NCI-H2196 treated with DMSO at 0.1 percent for 48 hours (cell line): ENCODE measurements around the gene CD3D.

ENCODE experiments used
- DNase-seq: peaks from one replicate; lab custom pipeline; 2025; ENCODE audit not compliant: unreplicated experiment; lab: John Stamatoyannopoulos, UW

Gene CD3D

DNA sequence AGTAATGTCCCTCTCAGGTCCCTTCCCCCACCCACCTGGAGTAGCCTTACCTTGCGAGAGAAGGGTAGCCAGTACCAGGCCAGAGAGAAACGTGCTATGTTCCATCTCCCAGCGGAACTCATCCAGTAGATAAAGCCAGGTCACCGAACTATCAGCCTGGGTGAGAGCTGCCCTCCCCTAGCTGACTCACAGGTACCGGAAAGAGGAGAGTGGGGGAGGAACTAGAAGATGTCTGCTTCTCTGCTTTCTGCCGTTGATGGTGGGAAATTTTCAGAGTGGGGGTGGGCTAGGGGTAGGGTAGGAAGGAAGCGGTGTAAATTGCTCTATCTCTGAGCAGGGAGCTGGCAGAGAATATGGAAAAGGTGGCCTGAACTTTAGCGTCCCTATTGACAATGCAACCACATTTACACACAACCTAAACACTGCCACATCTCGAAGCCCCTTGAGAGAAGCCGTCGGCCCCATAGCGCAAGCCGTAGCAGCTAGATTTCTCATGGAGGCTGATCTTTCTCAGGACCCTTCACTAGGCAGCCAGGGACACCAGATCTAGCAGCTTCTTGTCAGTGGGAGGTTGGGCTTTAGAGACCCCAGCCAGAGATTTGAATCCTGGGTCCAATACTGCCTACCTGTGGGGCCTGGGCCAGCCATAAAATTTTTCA, at the start of gene CD3D:
CD3D (minus strand) TSS at position 203 of the 659 bp plus-strand sequence; CDS start at position 105, 98 bp downstream.
- no peak for DNase-seq

DNA sequence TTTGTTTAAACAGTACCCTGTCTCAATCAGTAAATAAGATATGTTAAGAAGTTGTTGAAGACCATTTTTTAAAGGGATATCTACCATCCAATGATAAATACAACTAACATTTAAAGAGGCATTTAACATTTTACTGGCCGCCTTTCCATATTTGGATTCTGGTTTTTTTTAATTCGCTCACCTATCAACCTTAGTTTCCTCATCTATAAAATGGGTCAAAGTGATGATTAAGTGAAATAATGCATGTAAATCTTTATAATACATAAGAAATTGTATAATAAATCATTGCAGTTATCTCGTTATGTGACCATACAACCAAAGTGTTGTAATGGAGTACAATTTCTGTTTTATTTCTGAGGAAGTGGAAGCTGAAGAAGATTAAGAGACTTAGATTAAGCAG, 41.2 kb upstream of the CD3D start:
- DNase-seq = no peak

DNA sequence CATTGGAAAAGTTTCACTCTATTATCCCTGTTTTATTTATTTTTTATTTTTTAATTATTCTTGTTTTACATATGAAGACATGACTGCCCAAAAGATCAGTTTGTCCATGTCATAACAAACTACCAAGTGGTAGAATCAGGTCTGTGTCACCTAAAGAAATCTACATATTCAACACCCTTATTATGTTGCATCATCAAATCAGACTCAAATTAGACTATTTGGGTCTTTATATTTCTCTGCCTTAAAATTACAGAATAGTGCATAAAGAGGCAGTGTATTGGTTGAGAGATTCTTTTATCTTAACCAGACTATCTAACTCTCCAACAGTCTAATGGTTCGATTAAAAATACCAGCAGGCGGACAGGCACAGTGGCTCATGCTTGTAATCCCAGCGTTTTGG, 40.4 kb upstream of the CD3D start:
- DNase-seq = no peak

DNA sequence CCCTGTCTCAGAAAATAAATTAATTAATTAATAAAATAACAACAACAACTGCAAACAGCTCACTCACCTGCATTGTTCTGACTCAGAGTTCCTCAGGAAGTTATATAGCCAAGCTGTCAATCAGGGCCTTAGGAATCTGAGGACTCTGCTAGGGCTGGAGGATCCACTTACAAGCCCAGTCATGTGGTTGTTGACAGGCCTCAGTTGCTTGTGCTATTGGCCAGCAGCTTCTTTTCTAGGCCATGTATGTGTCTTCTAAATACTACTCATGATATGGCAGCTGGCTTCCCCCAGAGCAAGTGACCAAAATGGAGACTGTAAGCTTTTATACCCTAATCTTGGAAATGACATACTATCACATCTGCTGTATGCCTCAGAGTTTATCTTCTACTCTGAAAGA, 38.1 kb upstream of the CD3D start:
- DNase-seq = no peak

DNA sequence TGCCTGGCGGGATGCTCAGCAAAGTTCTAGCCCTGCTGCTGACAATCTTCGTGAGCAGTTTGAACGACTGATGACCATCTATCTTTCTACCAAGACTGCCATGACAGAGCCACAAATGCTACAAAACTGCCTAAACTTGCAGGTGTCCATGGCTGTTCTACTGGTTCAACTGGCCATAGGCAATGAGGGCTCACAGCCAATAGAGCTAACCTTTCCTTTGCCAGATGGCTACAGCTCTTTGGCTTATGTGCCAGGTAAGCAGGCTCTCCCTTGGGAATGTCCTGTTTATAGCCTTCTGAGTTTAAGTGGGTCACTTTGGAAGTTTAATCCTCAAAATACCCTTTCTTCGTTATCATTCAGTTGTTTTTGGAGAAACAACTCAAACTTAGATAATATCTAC, 37.0 kb upstream of the CD3D start:
- no peak for DNase-seq

DNA sequence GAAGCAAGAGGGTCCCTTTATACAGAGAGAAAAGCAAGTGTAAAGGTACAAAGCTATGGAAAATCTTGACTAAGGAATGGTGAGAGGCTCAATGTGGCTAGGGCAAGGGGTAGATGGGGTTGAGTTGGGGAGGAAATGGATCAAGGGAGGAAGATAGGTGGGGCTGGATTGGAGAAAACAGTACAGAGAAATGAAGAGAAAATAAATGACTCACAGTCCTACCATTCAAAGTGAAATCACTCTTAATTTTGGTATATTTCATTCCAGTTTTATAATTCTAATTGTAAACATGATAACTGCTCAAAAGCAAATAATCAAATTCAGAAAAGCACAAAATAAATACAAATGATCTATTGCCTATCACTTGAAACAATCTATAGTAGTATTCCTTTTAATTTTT, 33.5 kb upstream of the CD3D start:
- no peak for DNase-seq

DNA sequence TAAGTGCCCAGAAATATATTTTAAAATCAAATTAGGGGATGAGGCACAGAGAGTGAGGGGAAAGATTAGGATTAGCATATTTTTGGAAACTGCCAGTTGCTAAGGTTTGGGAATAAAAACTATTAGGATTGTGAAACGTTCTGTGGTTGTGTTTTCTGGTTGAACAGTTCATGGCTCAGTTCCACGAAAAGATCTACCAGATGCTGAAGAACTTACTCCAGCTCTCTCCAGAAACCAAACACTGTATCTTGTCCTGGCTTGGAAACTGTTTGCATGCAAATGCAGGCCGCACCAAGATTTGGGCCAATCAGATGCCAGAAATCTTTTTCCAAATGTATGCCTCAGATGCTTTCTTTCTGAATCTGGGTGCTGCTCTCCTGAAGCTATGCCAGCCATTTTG, 32.2 kb upstream of the CD3D start:
- no peak for DNase-seq

DNA sequence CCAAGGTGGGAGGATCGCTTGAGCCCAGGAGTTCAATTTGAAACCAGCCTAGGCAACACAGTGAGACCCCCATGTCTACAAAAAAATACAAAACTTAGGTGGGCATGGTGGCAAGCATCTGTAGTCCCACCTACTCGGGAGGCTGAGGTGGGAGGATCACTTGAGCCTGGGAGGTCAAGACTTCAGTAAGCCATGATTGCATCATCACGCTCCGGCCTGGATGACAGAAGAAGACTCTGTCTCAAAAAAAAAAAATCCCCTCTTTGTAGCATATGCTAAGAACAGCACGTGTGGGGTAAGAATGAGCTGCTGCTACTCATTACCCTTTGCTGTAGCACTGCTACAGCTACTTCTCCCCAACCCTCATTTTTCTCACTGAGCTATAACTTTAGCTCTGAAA, 31.4 kb upstream of the CD3D start:
- DNase-seq = no peak

DNA sequence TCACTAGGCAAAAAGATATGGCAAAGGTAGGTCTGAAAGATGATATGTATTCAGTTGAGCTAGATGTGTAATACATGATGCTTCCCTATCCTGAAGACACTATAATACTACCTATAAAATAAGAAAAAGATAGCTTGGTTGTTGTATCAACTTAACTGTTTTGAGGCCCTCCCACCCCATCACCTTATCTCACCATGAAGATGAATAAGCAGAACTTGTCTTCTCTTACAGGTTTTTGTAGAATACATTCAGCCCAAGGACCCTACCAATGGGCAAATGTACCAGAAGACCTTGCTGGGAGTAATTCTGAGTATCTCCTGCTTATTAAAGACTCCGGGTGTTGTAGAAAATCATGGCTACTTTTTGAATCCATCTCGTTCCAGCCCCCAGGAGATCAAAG, 30.8 kb upstream of the CD3D start:
- DNase-seq = no peak

DNA sequence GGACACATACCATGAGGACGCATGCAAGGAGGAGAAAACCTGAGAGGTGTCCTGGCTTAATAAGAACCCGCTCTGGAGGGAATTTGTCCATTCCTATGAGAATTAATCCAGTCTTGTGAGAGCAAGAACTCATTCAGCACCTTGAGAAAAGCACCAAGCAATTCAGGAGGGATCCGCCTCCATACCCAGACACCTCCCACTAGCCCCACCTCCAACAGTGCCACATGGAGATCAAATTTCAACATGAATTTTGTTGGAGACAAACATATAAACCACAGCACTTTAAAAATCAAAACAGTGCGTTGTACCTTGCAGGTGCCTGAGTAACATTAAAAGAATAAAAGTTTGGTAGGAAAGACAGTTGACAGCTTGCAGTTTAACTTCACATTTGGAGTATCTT, 28.3 kb upstream of the CD3D start:
- DNase-seq = no peak

DNA sequence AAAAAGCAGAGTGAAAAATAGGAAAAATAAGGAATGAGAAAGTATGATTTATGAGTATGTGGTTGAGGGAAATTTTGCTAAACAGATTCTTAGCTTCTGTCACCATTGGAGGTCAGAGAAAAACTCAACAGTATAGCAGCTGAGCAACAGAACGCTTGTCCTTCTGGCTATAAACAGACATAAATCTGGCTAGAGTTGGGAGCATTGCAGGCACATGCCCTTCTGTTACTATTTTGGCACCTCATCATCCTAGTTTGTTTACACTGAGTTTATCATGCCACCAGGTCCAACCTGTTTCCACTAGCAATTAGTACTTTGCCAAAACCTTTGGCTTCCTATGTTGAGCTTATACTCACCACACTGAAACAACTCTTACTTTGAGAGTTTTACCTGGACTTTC, 23.8 kb upstream of the CD3D start:
- no peak for DNase-seq

DNA sequence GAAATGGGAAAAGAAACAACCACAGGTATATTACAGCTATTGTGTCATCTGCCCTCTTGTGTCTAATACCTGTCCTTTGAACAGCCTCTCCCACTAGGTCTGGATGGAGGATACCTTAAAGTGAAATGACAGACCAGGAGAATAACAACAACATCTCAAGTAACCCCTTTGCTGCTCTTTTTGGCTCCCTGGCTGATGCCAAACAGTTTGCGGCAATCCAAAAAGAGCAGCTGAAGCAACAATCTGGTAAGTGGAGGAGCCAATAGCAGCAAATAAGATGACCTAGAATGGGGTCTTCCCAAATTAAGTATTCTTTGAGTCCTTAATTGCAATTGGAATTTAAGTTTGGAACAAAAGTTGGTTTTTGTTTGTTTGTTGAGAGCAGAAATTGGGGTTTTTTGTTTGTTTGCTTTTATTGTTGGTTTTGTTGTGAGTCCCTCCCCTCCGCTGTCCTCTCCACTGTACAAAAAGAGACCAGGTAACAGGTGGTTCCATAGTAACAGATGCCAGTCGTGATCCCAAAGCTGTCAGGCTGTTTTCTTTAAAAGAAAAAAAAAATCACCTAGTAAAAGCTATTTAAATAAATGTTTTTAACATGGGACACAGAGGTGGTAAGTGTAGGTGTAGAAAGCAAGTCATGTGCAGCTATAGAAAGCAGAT, 22.6 kb upstream of the CD3D start:
- DNase-seq = no peak

DNA sequence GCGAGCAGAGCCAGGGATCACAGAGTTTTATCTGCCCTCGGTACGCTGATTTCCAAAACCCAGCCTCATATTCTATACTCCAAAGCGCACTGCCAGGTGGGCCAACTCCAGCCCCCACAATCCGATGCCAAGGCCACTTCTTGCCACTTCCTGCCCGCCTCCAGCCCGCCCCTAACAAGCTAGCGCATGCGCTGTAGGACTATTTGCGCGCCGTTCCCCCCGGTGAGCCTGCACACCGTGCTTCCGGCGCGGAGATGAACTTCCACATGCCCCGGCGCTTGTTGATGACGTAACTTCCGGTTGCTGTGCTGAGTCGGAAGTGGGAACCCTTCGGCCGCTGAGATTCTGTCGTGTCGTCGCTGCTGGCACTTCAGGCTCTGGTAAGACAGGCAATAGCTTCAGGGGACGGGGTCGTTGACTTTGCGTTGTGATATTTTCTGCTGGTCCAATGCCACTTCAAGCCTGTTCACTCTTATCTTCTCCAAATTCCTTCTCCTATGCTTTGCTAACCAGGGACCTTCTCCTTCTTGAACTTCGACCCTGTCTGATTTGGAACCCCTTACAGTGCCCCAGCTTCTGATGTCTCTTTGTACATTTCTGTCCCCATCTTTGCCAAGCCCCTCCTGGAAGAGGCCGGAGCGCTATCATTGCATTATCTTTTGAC, 16.9 kb upstream of the CD3D start, which contains the start of gene UBE4A:
UBE4A (plus strand) TSS at position 306 of the 664 bp plus-strand sequence. CDS start 5,481 bp downstream, outside the sequence.
- DNase-seq = peak; percentile 84

DNA sequence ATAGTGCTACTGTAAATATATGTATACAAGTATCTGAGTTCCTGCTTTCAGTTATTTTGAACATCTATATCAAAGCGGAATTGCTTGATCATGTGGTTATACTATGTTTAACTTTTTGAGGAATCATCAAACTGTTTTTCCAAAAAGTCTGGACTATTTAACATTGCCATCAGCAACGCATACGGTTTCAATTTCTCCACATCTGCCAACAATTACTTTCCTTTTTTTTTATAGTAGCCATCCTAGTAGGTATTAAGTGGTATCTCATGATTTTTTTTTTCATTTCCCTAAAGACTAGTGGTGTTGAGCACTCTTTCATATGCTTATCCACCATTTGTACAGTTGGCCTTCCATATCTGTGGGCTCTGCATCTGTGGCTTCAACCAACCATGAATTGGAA, 15.6 kb upstream of the CD3D start:
- no peak for DNase-seq

DNA sequence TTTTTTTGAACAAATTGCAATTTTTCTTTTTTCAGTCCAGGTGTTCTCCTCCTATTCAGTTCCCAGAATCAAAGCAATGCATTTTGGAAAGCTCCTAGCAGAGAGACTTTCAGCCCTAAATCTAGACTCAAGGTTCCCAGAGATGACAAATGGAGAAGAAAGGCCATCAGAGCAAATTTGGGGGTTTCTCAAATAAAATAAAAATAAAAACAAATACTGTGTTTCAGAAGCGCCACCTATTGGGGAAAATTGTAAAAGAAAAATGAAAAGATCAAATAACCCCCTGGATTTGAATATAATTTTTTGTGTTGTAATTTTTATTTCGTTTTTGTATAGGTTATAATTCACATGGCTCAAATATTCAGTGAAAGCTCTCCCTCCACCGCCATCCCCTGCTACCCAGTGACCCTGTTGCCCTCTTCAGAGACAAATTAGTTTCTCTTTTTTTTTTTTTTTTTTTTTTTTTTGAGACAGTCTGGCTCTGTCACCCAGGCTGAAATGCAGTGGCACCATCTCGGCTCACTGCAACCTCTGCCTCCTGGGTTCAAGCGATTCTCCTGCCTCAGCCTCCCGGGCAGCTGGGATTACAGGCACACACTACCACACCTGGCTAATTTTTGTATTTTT, 10.7 kb upstream of the CD3D start:
- DNase-seq = no peak

DNA sequence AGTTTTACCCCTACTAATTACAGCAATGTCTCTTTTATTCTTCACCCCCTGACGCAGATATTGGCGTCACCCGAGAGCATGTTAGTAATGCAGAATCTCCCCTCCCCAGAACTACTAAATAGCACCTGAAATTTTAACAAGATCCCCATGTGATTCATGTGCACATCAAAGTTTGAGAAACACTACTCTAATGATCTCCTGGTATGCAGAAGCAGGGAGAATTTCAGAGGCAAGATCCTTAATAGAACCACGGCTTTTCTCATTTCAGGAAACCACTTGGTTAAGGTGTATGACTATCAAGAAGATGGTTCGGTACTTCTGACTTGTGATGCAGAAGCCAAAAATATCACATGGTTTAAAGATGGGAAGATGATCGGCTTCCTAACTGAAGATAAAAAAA, 7.0 kb upstream of the CD3D start:
- no peak for DNase-seq

DNA sequence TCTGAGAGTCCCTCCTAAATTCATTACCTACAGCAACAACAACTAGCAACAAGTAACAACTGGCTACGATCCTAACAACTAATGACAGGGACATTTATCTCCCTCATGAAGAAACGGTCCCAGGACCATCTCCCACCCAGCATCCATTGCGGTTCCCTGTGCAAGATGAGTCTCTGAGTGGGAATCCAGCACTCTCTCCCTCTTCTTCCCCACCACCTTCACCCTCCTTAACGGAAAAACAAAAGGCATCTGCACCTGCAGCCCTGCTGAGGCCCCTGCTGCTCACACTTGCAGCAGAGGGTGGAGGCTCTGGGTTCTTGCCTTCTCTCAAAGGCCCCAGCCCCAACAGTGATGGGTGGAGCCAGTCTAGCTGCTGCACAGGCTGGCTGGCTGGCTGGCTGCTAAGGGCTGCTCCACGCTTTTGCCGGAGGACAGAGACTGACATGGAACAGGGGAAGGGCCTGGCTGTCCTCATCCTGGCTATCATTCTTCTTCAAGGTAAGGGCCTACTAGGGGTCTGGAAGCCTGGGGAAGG, 1.5 kb upstream of the CD3D start, which contains the start of gene CD3G:
CD3G (plus strand) TSS at position 364 of the 535 bp plus-strand sequence; CDS start at position 444, 80 bp downstream.
- DNase-seq = no peak

DNA sequence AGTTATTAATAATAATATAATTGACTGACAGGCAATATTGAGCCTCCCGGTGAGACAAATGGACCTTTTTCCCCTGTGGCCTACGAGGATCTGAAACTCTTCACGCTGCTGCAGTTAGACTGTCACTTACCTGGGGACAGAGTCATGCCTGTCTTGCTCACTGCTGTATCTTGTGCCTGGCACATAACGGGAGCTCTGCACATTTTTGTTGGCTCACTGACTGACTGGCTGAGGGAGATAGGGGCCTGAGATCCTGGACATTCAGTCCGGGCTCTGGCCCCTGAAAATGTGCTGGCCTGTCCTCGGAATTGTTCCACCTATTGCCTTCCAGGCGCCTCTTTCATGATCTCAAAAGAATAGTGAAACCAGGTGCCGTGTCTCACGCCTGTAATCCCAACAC, 743 bp upstream of the CD3D start:
- DNase-seq = no peak

DNA sequence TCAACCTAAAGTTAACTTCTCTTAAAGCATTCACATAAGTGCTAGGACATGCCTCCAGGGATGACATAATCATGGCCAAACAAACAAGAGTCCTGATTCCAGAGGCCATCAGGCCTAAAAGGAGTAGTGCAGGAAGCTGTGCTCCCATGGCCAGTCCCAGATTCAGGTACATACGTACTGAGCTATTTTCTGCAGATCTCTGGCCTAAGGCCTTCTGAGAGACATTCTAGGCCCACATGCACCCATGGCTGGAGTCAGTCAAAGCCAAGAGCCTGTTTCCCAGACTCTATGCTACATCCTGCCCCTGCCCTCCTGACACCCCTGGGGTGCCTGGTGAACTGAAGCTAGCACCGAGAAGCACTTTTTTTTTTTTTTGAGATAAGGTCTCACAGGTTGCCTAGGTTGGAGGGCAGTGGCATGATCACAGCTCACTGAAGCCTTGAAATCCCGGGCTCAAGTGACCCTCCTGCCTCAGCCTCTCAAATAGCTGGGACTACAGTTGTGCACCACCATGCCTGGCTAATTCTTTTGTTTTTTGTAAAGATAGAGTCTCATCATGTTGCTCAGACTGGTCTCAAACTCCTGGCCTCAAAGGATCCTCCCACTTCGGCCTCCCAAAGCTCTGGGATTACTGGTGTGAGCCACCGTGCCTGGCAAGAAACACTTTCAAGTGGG, 553 bp downstream of the CD3D start:
- no peak for DNase-seq

DNA sequence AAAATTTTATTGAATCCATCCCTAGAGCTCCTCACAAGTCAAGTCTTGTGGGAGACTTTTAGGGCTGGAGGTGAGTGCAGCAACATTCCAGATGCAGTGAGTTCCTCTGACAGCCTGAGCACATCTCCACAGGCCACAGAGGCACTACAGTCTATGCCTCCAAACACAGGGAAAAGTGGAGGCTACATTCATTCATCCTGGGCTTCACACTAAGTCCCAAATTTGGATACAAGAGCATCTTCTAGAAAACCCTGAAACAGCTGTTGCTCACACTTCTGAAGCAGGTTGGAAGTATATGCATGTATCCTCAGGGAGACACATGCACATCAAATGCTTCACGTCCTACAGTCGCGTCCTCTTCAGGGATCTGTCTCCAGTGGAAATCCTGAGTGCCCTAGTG, 1.2 kb downstream of the CD3D start:
- no peak for DNase-seq

DNA sequence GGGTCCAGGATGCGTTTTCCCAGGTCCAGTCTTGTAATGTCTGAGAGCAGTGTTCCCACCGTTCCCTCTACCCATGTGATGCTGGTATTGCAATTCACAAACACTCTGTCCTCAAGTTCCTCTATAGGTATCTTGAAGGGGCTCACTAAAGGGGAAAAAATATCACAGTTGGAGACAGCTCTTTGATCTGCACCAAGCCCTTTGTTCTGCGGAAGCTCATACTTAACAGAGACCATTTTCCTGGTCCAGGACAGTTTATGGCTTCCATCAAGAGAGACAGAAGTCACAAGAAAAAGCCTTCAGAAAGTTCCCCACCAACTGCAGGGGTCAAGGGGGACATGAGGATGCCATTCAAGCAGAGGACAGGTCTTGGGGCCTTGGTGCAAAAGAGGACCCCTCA, 2.1 kb downstream of the CD3D start:
- DNase-seq = no peak
